ENCODE measurements around the gene AKR1C4. TPM values are rescaled to one million over a fixed set of nuclear protein-coding genes. Genes with fewer than 3 reads are reported as not detected.
"Not testable (repeated sequence)": the region's sequence is repeated elsewhere in the genome, so short reads cannot be mapped to it uniquely, and the experiment has no call there.

AKR1C4 gene
- total and polyA plus RNA-seq, 4 donors: 3.2 to 260 (median 129) TPM

DNA sequence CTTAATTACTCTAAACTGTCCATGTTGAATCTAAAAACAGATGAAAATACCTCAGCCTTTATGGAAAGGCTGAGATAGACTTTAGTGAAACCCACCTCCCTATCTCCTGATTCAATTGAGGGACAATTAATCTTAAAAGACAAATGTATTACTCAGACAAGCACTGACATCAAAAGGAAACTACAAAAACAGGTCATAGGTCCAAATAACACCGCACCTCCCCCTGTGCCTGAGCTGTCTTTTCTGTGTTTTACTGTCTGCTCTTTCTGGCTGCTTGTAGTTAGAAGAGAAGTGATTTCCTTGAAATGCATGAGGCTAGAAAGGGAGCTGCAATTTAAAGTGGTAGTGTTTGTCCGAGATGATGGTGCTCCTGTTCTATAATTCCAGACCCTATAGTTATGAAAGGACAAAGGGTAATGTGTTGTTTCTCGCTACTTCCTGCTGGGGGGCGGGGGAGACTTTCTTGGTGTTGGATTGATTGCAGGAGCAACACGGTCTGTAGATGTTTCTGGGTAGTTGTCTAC is 27.7 kb upstream of the AKR1C4 start:
- peaks cover 0 to 4% (median 0%) of the 10 kb centered on the region in 4 donors for H3K4me1 ChIP-seq (ENCODE audit: control insufficient read depth in 4 of 4, insufficient read depth in 4 of 4, low read length in 3 of 4)
- no peak for DNase-seq (ENCODE audit: low spot score)
- H3K9me3 ChIP-seq (ENCODE audit: control insufficient read depth in 4 of 4, low read length in 3 of 4): peaks cover 0 to 11% (median 4%) of the 10 kb centered on the region in 4 donors
- no peak overlapping the region for H3K9ac ChIP-seq (ENCODE audit: low read depth in 1 of 2, low read length in 2 of 2)
- peaks cover 3 to 45% (median 36%) of the 10 kb centered on the region in 4 donors for H3K36me3 ChIP-seq (ENCODE audit: control insufficient read depth in 4 of 4, insufficient read depth in 3 of 4, low read depth in 1 of 4, low read length in 3 of 4)
- WGBS: 81% methylated on average over 5 of the region's 5 CpGs
- no peak overlapping the region for H3K27ac ChIP-seq (ENCODE audit: low read depth in 1 of 2, low read length in 2 of 2)
- H3K27me3 ChIP-seq (ENCODE audit: control insufficient read depth in 4 of 4, insufficient read depth in 4 of 4, low read length in 3 of 4): no peaks in the 10 kb centered on the region
- no peak for TF ChIP-seq HNF4G (IDR thresholded peaks at IDR 0.05)
- no peak for TF ChIP-seq TAF1 (conservative IDR thresholded peaks at IDR 0.05)
- TF ChIP-seq MAX (IDR thresholded peaks at IDR 0.05): no peak
- TF ChIP-seq, protein P1, sequence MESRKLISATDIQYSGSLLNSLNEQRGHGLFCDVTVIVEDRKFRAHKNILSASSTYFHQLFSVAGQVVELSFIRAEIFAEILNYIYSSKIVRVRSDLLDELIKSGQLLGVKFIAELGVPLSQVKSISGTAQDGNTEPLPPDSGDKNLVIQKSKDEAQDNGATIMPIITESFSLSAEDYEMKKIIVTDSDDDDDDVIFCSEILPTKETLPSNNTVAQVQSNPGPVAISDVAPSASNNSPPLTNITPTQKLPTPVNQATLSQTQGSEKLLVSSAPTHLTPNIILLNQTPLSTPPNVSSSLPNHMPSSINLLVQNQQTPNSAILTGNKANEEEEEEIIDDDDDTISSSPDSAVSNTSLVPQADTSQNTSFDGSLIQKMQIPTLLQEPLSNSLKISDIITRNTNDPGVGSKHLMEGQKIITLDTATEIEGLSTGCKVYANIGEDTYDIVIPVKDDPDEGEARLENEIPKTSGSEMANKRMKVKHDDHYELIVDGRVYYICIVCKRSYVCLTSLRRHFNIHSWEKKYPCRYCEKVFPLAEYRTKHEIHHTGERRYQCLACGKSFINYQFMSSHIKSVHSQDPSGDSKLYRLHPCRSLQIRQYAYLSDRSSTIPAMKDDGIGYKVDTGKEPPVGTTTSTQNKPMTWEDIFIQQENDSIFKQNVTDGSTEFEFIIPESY (IDR thresholded peaks at IDR 0.05): no peak
- no peak for TF ChIP-seq NR2F2 (IDR thresholded peaks at IDR 0.05)
- no peak for TF ChIP-seq YY1 (IDR thresholded peaks at IDR 0.05)
- TF ChIP-seq REST (IDR thresholded peaks at IDR 0.05): no peak
- TF ChIP-seq FOXA2 (IDR thresholded peaks at IDR 0.05): no peak
- no peak for TF ChIP-seq JUND (IDR thresholded peaks at IDR 0.05)
- TF ChIP-seq EGR1 (IDR thresholded peaks at IDR 0.05; ENCODE audit: low read depth in 2 of 2): no peak
- no peak for TF ChIP-seq SP1 (IDR thresholded peaks at IDR 0.05)
- TF ChIP-seq GABPA (IDR thresholded peaks at IDR 0.05 in 1 of 2, conservative IDR thresholded peaks at IDR 0.05 in 1 of 2): no peak
- no peak for TF ChIP-seq CTCF (IDR thresholded peaks at IDR 0.05; ENCODE audit: low read depth, low read length, missing input control)
- TF ChIP-seq RXRA (IDR thresholded peaks at IDR 0.05): no peak
- TF ChIP-seq RAD21 (IDR thresholded peaks at IDR 0.05): no peak
- no peak for TF ChIP-seq HNF4A (conservative IDR thresholded peaks at IDR 0.05)
- H3K4me3 ChIP-seq (ENCODE audit: low read depth in 1 of 3, low read length in 3 of 3): no peak overlapping the region

- H3K27me3 ChIP-seq (ENCODE audit: control insufficient read depth in 4 of 4, insufficient read depth in 4 of 4, low read length in 3 of 4); H3K36me3 ChIP-seq (ENCODE audit: control insufficient read depth in 4 of 4, insufficient read depth in 3 of 4, low read depth in 1 of 4, low read length in 3 of 4); H3K9ac ChIP-seq (ENCODE audit: low read depth in 1 of 2, low read length in 2 of 2); H3K27ac ChIP-seq (ENCODE audit: low read depth in 1 of 2, low read length in 2 of 2); H3K4me1 ChIP-seq (ENCODE audit: control insufficient read depth in 4 of 4, insufficient read depth in 4 of 4, low read length in 3 of 4); H3K4me3 ChIP-seq (ENCODE audit: low read depth in 1 of 3, low read length in 3 of 3); H3K9me3 ChIP-seq (ENCODE audit: control insufficient read depth in 4 of 4, low read length in 3 of 4); DNase-seq (ENCODE audit: low spot score): not testable (repeated sequence)
- WGBS: 72% methylated on average over 3 of the region's 3 CpGs
Measured at GRCh38 chr10:5175581-5175980, 21.1 kb upstream of the AKR1C4 start.

GRCh38 chr10:5180503-5180902 is 16.1 kb upstream of the AKR1C4 start:
- H3K27ac ChIP-seq (ENCODE audit: low read depth in 1 of 2, low read length in 2 of 2); DNase-seq (ENCODE audit: low spot score); H3K4me3 ChIP-seq (ENCODE audit: low read depth in 1 of 3, low read length in 3 of 3); H3K9me3 ChIP-seq (ENCODE audit: control insufficient read depth in 4 of 4, low read length in 3 of 4); H3K9ac ChIP-seq (ENCODE audit: low read depth in 1 of 2, low read length in 2 of 2); H3K27me3 ChIP-seq (ENCODE audit: control insufficient read depth in 4 of 4, insufficient read depth in 4 of 4, low read length in 3 of 4); H3K36me3 ChIP-seq (ENCODE audit: control insufficient read depth in 4 of 4, insufficient read depth in 3 of 4, low read depth in 1 of 4, low read length in 3 of 4): not testable (repeated sequence)
- H3K4me1 ChIP-seq (ENCODE audit: control insufficient read depth in 4 of 4, insufficient read depth in 4 of 4, low read length in 3 of 4): peaks cover 0 to 19% (median 5%) of the 10 kb centered on the region in 4 donors
- WGBS: 93% methylated on average over 12 of the region's 12 CpGs
